ENCODE results near the gene TMEM178B. TPM values are rescaled to one million over a fixed set of nuclear protein-coding genes. Genes with fewer than 3 reads are reported as not detected.

Gene TMEM178B
- total and polyA plus RNA-seq, 2 of the 4 experiments (the other 2 are of a cell fraction): under 0.01 to 0.05 TPM

- CTCF ChIA-PET: interaction anchor here (0.7 kb wide), 1 partner anchor 10 kb away, joined by 5 read pairs; no protein-coding TSS in a partner anchor
- no peak overlapping the region for H4K8ac ChIP-seq (ENCODE audit: low read depth in 2 of 2, low read length in 2 of 2)
- H4K5ac ChIP-seq (ENCODE audit: low read depth, low read length): no peak overlapping the region
- no peak overlapping the region for H3K14ac ChIP-seq (replicated peaks; ENCODE audit: low read depth, low read length)
- H2AK9ac ChIP-seq (replicated peaks; ENCODE audit: low read depth, low read length, poor library complexity): peak overlapping the region; percentile 42
- WGBS, 2 experiments (ENCODE audit: extremely low coverage in 2 of 2, insufficient read length in 1 of 2): 52 to 100% methylated on average over 2 of the region's 5 CpGs
- no peak overlapping the region for H2BK120ac ChIP-seq (ENCODE audit: low read depth, low read length)
- intact Hi-C loops (cut with micrococcal nuclease) (no loop called here), dilution Hi-C loops (cut with HindIII; ENCODE audit: low sequenced_read_pairs, unreplicated experiment) (no loop called here), in situ Hi-C loops (cut with MboI; ENCODE audit: low sequenced_read_pairs) (no loop called here)
- TF ChIP-seq BHLHE40 (IDR thresholded peaks at IDR 0.05; ENCODE audit: low read depth, low read length) (no peak), NFE2L2 (IDR thresholded peaks at IDR 0.05; ENCODE audit: low read depth, low read length) (no peak), SMC3 (IDR thresholded peaks at IDR 0.05; ENCODE audit: low read depth, low read length) (no peak), MAZ (IDR thresholded peaks at IDR 0.05; ENCODE audit: borderline replicate concordance, low read depth, low read length) (no peak), CEBPB (IDR thresholded peaks at IDR 0.05; ENCODE audit: low read depth, low read length) (no peak), POLR2A (IDR thresholded peaks at IDR 0.05; ENCODE audit: low read depth, low read length) (no peak), CTCF (conservative IDR thresholded peaks at IDR 0.05; ENCODE audit: low read depth, low read length) (no peak), USF2 (IDR thresholded peaks at IDR 0.05; ENCODE audit: low read depth, low read length) (no peak), MXI1 (IDR thresholded peaks at IDR 0.05; ENCODE audit: borderline replicate concordance, low read depth, low read length) (no peak)
- TF ChIP-seq, protein P1, sequence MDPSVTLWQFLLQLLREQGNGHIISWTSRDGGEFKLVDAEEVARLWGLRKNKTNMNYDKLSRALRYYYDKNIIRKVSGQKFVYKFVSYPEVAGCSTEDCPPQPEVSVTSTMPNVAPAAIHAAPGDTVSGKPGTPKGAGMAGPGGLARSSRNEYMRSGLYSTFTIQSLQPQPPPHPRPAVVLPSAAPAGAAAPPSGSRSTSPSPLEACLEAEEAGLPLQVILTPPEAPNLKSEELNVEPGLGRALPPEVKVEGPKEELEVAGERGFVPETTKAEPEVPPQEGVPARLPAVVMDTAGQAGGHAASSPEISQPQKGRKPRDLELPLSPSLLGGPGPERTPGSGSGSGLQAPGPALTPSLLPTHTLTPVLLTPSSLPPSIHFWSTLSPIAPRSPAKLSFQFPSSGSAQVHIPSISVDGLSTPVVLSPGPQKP (IDR thresholded peaks at IDR 0.05; ENCODE audit: borderline replicate concordance, low read depth, low read length): no peak
- peaks cover 0 to 5% of the 10 kb centered on the region in 2 experiments; a peak in 2 of 4 replicates for H3K79me1 ChIP-seq (ENCODE audit: low read depth in 1 of 2, low read length in 2 of 2)
- DNase-seq (no peak), ATAC-seq (ENCODE audit: low read depth) (no peak)
- H2BK15ac ChIP-seq (ENCODE audit: low read depth, low read length): no peak overlapping the region
- H2AK5ac ChIP-seq (ENCODE audit: low read depth, low read length): no peak overlapping the region
- no peak overlapping the region for H2BK5ac ChIP-seq (ENCODE audit: low read depth, low read length, poor library complexity, severe bottlenecking)
- H3K4me2 ChIP-seq (ENCODE audit: low read depth, low read length): no peak overlapping the region
- no peak overlapping the region for H3K27ac ChIP-seq (ENCODE audit: insufficient read depth, low read length)
- H4K20me1 ChIP-seq (ENCODE audit: insufficient read depth, low read length): no peaks in the 10 kb centered on the region
- no peaks in the 10 kb centered on the region for H3K9me1 ChIP-seq (ENCODE audit: insufficient read depth, low read length)
- H3K18ac ChIP-seq (ENCODE audit: low read depth, low read length): no peak overlapping the region
- H3K4ac ChIP-seq (ENCODE audit: low read depth, low read length): no peak overlapping the region
- H2AFZ ChIP-seq (replicated peaks; ENCODE audit: low read length, poor library complexity): no peak overlapping the region
- H3K36me3 ChIP-seq (ENCODE audit: control insufficient read depth, insufficient read depth, low read length): no peaks in the 10 kb centered on the region
- H3K23ac ChIP-seq (ENCODE audit: low read depth, low read length): no peak overlapping the region
- no TSS peak for BruUV-seq (replicated peaks)
- H3K4me1 ChIP-seq (ENCODE audit: control insufficient read depth, insufficient read depth, low read length): no peaks in the 10 kb centered on the region
- POLR2A ChIA-PET (ENCODE audit: unreplicated experiment): no interaction called here
- no peak overlapping the region for H3K9ac ChIP-seq (ENCODE audit: low read depth, low read length)
- H3K4me3 ChIP-seq (ENCODE audit: insufficient read depth, low read depth, low read length): no peak overlapping the region
- H2BK20ac ChIP-seq (ENCODE audit: low read depth, low read length): no peak overlapping the region
- H3K9me3 ChIP-seq (ENCODE audit: control insufficient read depth, insufficient read depth, low read length): peaks cover 3% of the 10 kb centered on the region; the same call in 1 of the 2 replicates
- H3K56ac ChIP-seq (ENCODE audit: extremely low read depth, insufficient read depth, low read length): no peak overlapping the region
- H4K91ac ChIP-seq (ENCODE audit: insufficient read depth, low read depth, low read length): no peak overlapping the region
- H3K27me3 ChIP-seq (ENCODE audit: control insufficient read depth, insufficient read depth, low read length): no peaks in the 10 kb centered on the region
Measured at GRCh38 chr7:141126107-141126506, 52.2 kb downstream of the TMEM178B start.

All from IMR-90 (cell line).